SU-DHL-6 (cell line): Measurements from ENCODE around the gene ZBTB6.
"Not testable (repeated sequence)": the region's sequence is repeated elsewhere in the genome, so short reads cannot be mapped to it uniquely, and the experiment has no call there.

Experiments used
- CTCF ChIP-seq: fragments of 200-600 bp; sonication (generic); IDR thresholded peaks from one replicate; pipeline ENCODE4 v1.5.1; 2017; ENCODE audit warnings: antibody characterized with exemption, mild to moderate bottlenecking, low read length, moderate library complexity; ENCODE audit not compliant: insufficient read depth, poor library complexity, severe bottlenecking
- EZH2phosphoT487 ChIP-seq: fragments of 200-600 bp; sonication (generic), shearing (Covaris generic); conservative IDR thresholded peaks from 2 replicates; pipeline ENCODE4 v1.6.1; 2018; ENCODE audit warnings: mild to moderate bottlenecking, antibody characterized with exemption, low read length, moderate library complexity, mixed read lengths

DNA sequence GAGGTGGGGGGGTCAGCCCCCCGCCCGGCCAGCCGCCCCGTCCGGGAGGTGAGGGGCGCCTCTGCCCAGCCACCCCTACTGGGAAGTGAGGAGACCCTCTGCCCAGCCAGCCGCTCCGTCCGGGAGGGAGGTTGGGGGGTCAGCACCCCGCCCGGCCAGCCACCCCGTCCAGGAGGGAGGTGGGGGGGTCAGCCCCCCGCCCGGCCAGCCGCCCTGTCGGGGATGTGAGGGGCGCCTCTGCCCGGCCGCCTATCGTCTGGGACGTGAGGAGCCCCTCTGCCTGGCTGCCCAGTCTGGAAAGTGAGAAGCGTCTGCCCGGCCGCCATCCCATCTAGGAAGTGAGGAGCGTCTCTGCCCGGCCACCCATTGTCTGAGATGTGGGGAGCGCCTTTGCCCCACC lies 45.8 kb downstream of the ZBTB6 start:
- TF ChIP-seq CTCF, EZH2phosphoT487: not testable (repeated sequence)
